GM12878 (cell line): Measurements from ENCODE around the gene GNAT1.

Experiments used
- BACH1 ChIP-seq: fragments of 450-650 bp; IDR thresholded peaks from 2 replicates; pipeline ENCODE4 v1.6.1; 2017; ENCODE audit warnings: mild to moderate bottlenecking, borderline replicate concordance
- BRCA1 ChIP-seq: IDR thresholded peaks from 2 replicates; pipeline ENCODE4 v1.6.1; 2011; ENCODE audit warnings: low read depth, low read length, improper control_type of control experiment
- CTCF ChIP-seq, 3 experiments: IDR thresholded peaks in 2 of 3; conservative IDR thresholded peaks in 1 of 3; 2 replicates each; pipeline ENCODE4 v1.5.1; 2011; ENCODE audit warnings: low read depth in 3 of 3, low read length in 3 of 3, mild to moderate bottlenecking in 3 of 3, control low read depth in 2 of 3, moderate library complexity in 2 of 3, inconsistent platforms in 1 of 3, mixed read lengths in 1 of 3; ENCODE audit not compliant: control insufficient read depth in 2 of 3, insufficient read depth in 1 of 3; ENCODE audit errors: extremely low read depth in 1 of 3
- EP300 ChIP-seq, 2 experiments: fragments of 150-350 bp in 1 of 2; IDR thresholded peaks; 2 replicates each; pipeline ENCODE4 v1.6.1; 2011 to 2012; ENCODE audit warnings: low read depth in 2 of 2, low read length in 2 of 2, borderline replicate concordance in 1 of 2, improper control_type of control experiment in 1 of 2, inconsistent platforms in 1 of 2; ENCODE audit not compliant: control insufficient read depth in 1 of 2
- ESRRA ChIP-seq: IDR thresholded peaks from 2 replicates; pipeline ENCODE4 v1.6.1; 2012; ENCODE audit warnings: mild to moderate bottlenecking, low read length, improper control_type of control experiment
- IRF3 ChIP-seq: fragments of 450-650 bp; IDR thresholded peaks from 2 replicates; pipeline ENCODE4 v1.6.1; 2014; ENCODE audit warnings: mild to moderate bottlenecking
- LARP7 ChIP-seq: fragments of 450-650 bp; IDR thresholded peaks from 2 replicates; pipeline ENCODE4 v1.6.1; 2017; ENCODE audit warnings: mild to moderate bottlenecking
- MAX ChIP-seq: IDR thresholded peaks from 2 replicates; pipeline ENCODE4 v1.6.1; 2012; ENCODE audit warnings: low read depth, low read length, improper control_type of control experiment
- NRF1 ChIP-seq: conservative IDR thresholded peaks from 2 replicates; pipeline ENCODE4 v1.6.1; 2011; ENCODE audit warnings: mild to moderate bottlenecking, low read depth, low read length, improper control_type of control experiment
- POLR2A ChIP-seq: IDR thresholded peaks from 2 replicates; pipeline ENCODE4 v1.6.1; 2011; ENCODE audit warnings: low read depth, mild to moderate bottlenecking, low read length
- SMAD1 ChIP-seq: fragments of 450-650 bp; IDR thresholded peaks from 2 replicates; pipeline ENCODE4 v1.6.1; 2018; ENCODE audit warnings: mild to moderate bottlenecking, low read depth; ENCODE audit not compliant: partially characterized antibody

GRCh38 chr3:50158530-50159146, 32.8 kb upstream of the GNAT1 start:
- TF ChIP-seq LARP7 (no peak), BRCA1 (no peak), CTCF (IDR thresholded peaks at IDR 0.05 in 2 of 3, conservative IDR thresholded peaks at IDR 0.05 in 1 of 3; ENCODE audit: control insufficient read depth in 2 of 3, extremely low read depth in 1 of 3, insufficient read depth in 1 of 3, low read depth in 3 of 3, low read length in 3 of 3) (no peak), NRF1 (no peak), POLR2A (no peak), SMAD1 (no peak), ESRRA (no peak), BACH1 (no peak), MAX (no peak), EP300 (IDR thresholded peaks at IDR 0.05; ENCODE audit: borderline replicate concordance in 1 of 2, control insufficient read depth in 1 of 2, low read depth in 2 of 2, low read length in 2 of 2) (no peak), IRF3 (no peak)
